Measurements from ENCODE around the gene RPP25L.

Gene RPP25L

GRCh38 chr9:34572628-34573027 lies 39.3 kb downstream of the RPP25L start:
- no peak overlapping the region for H3K4me3 ChIP-seq (replicated peaks; ENCODE audit: low read depth, low read length)
- TF ChIP-seq CTCF (IDR thresholded peaks at IDR 0.05; ENCODE audit: low read depth, low read length, missing control alignments): no peak
- DNase-seq (ENCODE audit: extremely low read depth, low read depth): no peak

- TF ChIP-seq CTCF (IDR thresholded peaks at IDR 0.05; ENCODE audit: low read depth, low read length, missing control alignments): no peak
- no peak overlapping the region for H3K4me3 ChIP-seq (replicated peaks; ENCODE audit: low read depth, low read length)
- DNase-seq (ENCODE audit: extremely low read depth, low read depth): no peak
Observed at GRCh38 chr9:34572092-34572491, 39.8 kb downstream of the RPP25L start.

- no peak for DNase-seq (ENCODE audit: extremely low read depth, low read depth)
- no peak overlapping the region for H3K4me3 ChIP-seq (replicated peaks; ENCODE audit: low read depth, low read length)
- TF ChIP-seq CTCF (IDR thresholded peaks at IDR 0.05; ENCODE audit: low read depth, low read length, missing control alignments): no peak
Observed at GRCh38 chr9:34571481-34571810, 40.5 kb downstream of the RPP25L start.

GRCh38 chr9:34570809-34571480 lies 41.0 kb downstream of the RPP25L start:
- DNase-seq (ENCODE audit: extremely low read depth, low read depth): no peak
- H3K4me3 ChIP-seq (replicated peaks; ENCODE audit: low read depth, low read length): no peak overlapping the region
- no peak for TF ChIP-seq CTCF (IDR thresholded peaks at IDR 0.05; ENCODE audit: low read depth, low read length, missing control alignments)

- TF ChIP-seq CTCF (IDR thresholded peaks at IDR 0.05; ENCODE audit: low read depth, low read length, missing control alignments): no peak
- H3K4me3 ChIP-seq (replicated peaks; ENCODE audit: low read depth, low read length): no peak overlapping the region
- no peak for DNase-seq (ENCODE audit: extremely low read depth, low read depth)
Observed at GRCh38 chr9:34570376-34570775, 41.5 kb downstream of the RPP25L start.

GRCh38 chr9:34568774-34569173 lies 43.1 kb downstream of the RPP25L start:
- TF ChIP-seq CTCF (IDR thresholded peaks at IDR 0.05; ENCODE audit: low read depth, low read length, missing control alignments): no peak
- DNase-seq (ENCODE audit: extremely low read depth, low read depth): no peak
- no peak overlapping the region for H3K4me3 ChIP-seq (replicated peaks; ENCODE audit: low read depth, low read length)

- no peak for TF ChIP-seq CTCF (IDR thresholded peaks at IDR 0.05; ENCODE audit: low read depth, low read length, missing control alignments)
- DNase-seq (ENCODE audit: extremely low read depth, low read depth): no peak
Observed at GRCh38 chr9:34568133-34568532, 43.8 kb downstream of the RPP25L start.

More at GRCh38 chr9:34568133-34568532, 43.8 kb downstream of the RPP25L start:
- H3K4me3 ChIP-seq (replicated peaks; ENCODE audit: low read depth, low read length): no peak overlapping the region
